ENCODE results near the gene MRGPRX3. TPM values are rescaled to one million over a fixed set of nuclear protein-coding genes. Genes with fewer than 3 reads are reported as not detected.
"Not testable (repeated sequence)": the region's sequence is repeated elsewhere in the genome, so short reads cannot be mapped to it uniquely, and the experiment has no call there.

Gene MRGPRX3
- total RNA-seq, 1 donor from 2014 or later: not detected

- no peaks in the 10 kb centered on the region for H3K36me3 Mint-ChIP-seq (ENCODE audit: unreplicated experiment)
- TF ChIP-seq CTCF (IDR thresholded peaks at IDR 0.05; ENCODE audit: partially characterized antibody, unreplicated experiment): no peak
- H3K27me3 Mint-ChIP-seq (ENCODE audit: unreplicated experiment): peaks cover 2% of the 10 kb centered on the region
- H3K4me1 Mint-ChIP-seq (ENCODE audit: low read depth, unreplicated experiment): no peaks in the 10 kb centered on the region
- H3K27ac Mint-ChIP-seq (ENCODE audit: unreplicated experiment): no peak overlapping the region
- H3K4me3 Mint-ChIP-seq (ENCODE audit: unreplicated experiment): no peak overlapping the region
- no peak for DNase-seq
- no peaks in the 10 kb centered on the region for H3K9me3 Mint-ChIP-seq (ENCODE audit: unreplicated experiment)
These were observed 24.1 kb upstream of the MRGPRX3 start for GRCh38 chr11:18108254-18108653.

DNA sequence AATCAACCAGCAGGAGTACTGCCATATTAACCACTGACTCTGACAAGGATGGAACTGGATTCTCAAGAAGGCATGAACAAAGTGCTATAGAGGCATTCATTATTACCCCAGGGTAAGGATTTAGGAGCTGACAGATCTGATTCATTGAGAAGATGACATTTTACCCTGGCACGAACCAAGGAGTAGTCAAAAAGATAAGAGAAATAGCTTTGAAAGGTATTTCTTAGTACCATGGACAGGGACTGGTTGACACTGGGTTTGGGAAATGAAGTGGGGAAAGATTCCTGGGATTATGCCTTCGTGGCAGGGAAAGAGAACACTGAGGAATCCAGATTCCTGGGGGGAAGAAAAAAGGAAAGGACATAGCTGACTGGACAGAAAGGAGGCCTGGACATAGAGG, 21.4 kb upstream of the MRGPRX3 start:
- H3K27ac Mint-ChIP-seq (ENCODE audit: unreplicated experiment): no peak overlapping the region
- TF ChIP-seq CTCF (IDR thresholded peaks at IDR 0.05; ENCODE audit: partially characterized antibody, unreplicated experiment): no peak
- no peaks in the 10 kb centered on the region for H3K36me3 Mint-ChIP-seq (ENCODE audit: unreplicated experiment)
- peaks cover 9% of the 10 kb centered on the region for H3K27me3 Mint-ChIP-seq (ENCODE audit: unreplicated experiment)
- H3K4me1 Mint-ChIP-seq (ENCODE audit: low read depth, unreplicated experiment): peaks cover 4% of the 10 kb centered on the region
- H3K9me3 Mint-ChIP-seq (ENCODE audit: unreplicated experiment): no peaks in the 10 kb centered on the region
- no peak overlapping the region for H3K4me3 Mint-ChIP-seq (ENCODE audit: unreplicated experiment)
- no peak for DNase-seq

DNA sequence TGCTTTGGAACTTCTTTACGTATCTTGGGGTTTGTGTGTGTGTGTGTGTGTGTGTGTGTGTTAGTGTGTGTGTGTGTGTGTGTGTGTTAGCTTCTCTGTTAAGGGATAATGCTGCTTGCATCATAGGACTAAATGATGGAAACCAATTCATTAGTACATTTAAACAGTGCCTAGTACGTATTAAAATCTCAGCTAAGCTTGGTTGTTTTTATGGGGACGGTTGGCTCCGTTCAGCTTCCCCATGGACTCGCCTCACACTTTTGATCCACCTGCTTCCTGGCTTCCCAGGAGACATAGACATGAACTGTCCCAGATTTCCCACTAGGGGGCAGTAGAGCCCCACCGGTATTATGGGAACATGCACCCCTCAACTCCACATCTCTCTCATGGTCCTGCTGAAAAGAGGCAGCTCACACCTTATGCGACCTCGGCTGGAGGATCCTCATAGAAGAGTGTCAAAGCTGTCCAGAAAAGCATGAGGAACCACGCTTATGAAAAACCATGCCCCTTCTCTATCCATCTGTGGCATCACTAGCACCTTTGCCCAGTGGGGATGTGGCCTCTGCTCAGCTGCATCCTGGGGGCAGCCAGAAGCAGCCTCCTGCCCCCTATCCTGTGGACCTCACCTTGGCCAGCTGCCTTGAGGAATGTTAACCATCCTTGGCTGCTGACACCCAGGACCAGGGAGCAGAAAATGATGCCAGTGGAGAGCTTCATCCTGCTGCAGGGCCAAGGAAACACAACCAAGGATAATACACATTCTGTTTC, 16.8 kb upstream of the MRGPRX3 start:
- H3K9me3 Mint-ChIP-seq (ENCODE audit: unreplicated experiment): no peaks in the 10 kb centered on the region
- peak; percentile 89 for TF ChIP-seq CTCF (IDR thresholded peaks at IDR 0.05; ENCODE audit: partially characterized antibody, unreplicated experiment)
- no peak overlapping the region for H3K27ac Mint-ChIP-seq (ENCODE audit: unreplicated experiment)
- no peak overlapping the region for H3K4me3 Mint-ChIP-seq (ENCODE audit: unreplicated experiment)
- no peaks in the 10 kb centered on the region for H3K36me3 Mint-ChIP-seq (ENCODE audit: unreplicated experiment)
- peaks cover 8% of the 10 kb centered on the region for H3K27me3 Mint-ChIP-seq (ENCODE audit: unreplicated experiment)
- peaks cover 4% of the 10 kb centered on the region for H3K4me1 Mint-ChIP-seq (ENCODE audit: low read depth, unreplicated experiment)
- peak; percentile 75 for DNase-seq

GRCh38 chr11:18121331-18121828, 11.0 kb upstream of the MRGPRX3 start:
- not testable (repeated sequence) for H3K27ac Mint-ChIP-seq (ENCODE audit: unreplicated experiment); H3K4me3 Mint-ChIP-seq (ENCODE audit: unreplicated experiment); H3K4me1 Mint-ChIP-seq (ENCODE audit: low read depth, unreplicated experiment); H3K27me3 Mint-ChIP-seq (ENCODE audit: unreplicated experiment); H3K9me3 Mint-ChIP-seq (ENCODE audit: unreplicated experiment); DNase-seq; H3K36me3 Mint-ChIP-seq (ENCODE audit: unreplicated experiment)

DNA sequence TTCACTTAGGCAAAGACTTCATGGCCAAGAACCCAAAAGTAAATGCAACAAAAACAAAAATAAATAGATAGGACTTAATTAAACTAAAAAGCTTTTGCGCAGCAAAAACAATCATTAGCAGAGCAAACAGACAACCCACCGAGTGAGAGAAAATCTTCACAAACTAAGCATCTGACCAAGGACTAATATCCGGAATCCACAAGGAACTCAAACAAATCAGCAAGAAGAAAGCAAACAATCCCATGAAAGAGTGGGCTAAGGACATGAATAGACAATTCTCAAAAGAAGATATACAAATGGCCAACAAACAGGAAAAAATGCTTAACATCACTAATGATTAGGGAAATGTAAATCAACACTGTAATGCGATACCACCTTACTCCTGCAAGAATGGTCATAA, 1.3 kb upstream of the MRGPRX3 start:
- DNase-seq; H3K27me3 Mint-ChIP-seq (ENCODE audit: unreplicated experiment); H3K4me1 Mint-ChIP-seq (ENCODE audit: low read depth, unreplicated experiment); H3K9me3 Mint-ChIP-seq (ENCODE audit: unreplicated experiment); H3K36me3 Mint-ChIP-seq (ENCODE audit: unreplicated experiment); H3K4me3 Mint-ChIP-seq (ENCODE audit: unreplicated experiment); H3K27ac Mint-ChIP-seq (ENCODE audit: unreplicated experiment): not testable (repeated sequence)

DNA sequence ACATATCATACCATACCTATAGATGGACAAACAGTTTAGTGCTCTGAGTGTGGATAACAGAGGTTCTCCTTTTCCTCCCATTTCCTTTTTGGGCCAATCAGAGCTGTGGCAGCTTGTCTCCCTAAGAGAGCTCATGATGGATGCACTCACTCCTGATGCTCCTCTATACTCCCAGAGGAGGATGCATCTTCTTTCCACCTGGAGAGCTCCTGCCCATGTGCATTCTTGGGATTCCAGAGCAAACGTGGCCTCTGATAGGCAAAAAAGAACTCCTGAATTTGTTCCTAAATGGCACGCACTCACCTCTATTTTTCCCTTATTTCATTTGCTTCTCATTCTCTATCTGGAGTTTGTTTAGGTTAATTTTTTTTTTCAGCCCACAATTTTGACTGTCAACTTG, 2.9 kb downstream of the MRGPRX3 start:
- TF ChIP-seq CTCF (IDR thresholded peaks at IDR 0.05; ENCODE audit: partially characterized antibody, unreplicated experiment): no peak
- peaks cover 7% of the 10 kb centered on the region for H3K9me3 Mint-ChIP-seq (ENCODE audit: unreplicated experiment)
- peaks cover 7% of the 10 kb centered on the region for H3K36me3 Mint-ChIP-seq (ENCODE audit: unreplicated experiment)
- no peaks in the 10 kb centered on the region for H3K4me1 Mint-ChIP-seq (ENCODE audit: low read depth, unreplicated experiment)
- no peak overlapping the region for H3K27ac Mint-ChIP-seq (ENCODE audit: unreplicated experiment)
- no peak for DNase-seq
- no peak overlapping the region for H3K4me3 Mint-ChIP-seq (ENCODE audit: unreplicated experiment)
- no peaks in the 10 kb centered on the region for H3K27me3 Mint-ChIP-seq (ENCODE audit: unreplicated experiment)
